ENCODE results near the gene DSCAML1.

DSCAML1 gene

DNA sequence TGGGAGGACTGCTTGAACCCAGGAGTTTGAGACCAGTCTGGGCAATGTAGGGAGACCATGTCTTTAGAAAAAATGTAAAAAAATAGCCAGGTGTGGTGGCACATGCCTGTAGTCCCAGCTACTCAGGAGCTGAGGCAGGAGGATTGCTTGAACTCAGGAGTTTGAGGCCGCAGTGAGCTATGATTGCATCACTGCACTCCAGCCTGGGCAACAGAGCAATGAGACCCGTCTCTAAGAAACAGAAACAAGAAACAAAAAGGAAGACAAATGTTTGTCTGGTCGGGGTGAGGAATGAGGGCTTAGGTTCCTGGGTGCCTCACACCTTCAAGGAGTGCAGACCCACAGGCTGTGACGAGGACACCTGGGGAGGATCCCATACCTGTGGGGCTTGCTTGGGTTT, 277.4 kb downstream of the DSCAML1 start:
- Histone ChIP-seq H3K23ac (ENCODE audit: low read depth, low read length, poor library complexity) (no peak overlapping the region), H3K36me3 (replicated peaks in 1 of 2; ENCODE audit: control insufficient read depth in 2 of 2, insufficient read depth in 2 of 2, low read length in 2 of 2) (no peaks in the 10 kb centered on the region), H3K4me3 (ENCODE audit: low read length in 2 of 2) (no peak overlapping the region), H3K4ac (ENCODE audit: low read length) (no peak overlapping the region), H3K9me3 (replicated peaks in 1 of 2; ENCODE audit: control insufficient read depth in 2 of 2, insufficient read depth in 1 of 2, low read depth in 1 of 2, low read length in 2 of 2) (no peaks in the 10 kb centered on the region), H2BK5ac (ENCODE audit: low read length) (no peak overlapping the region), H2BK15ac (ENCODE audit: low read length) (no peak overlapping the region), H3K9ac (ENCODE audit: low read depth, low read length, poor library complexity) (no peak overlapping the region), H4K8ac (ENCODE audit: low read depth, low read length) (no peak overlapping the region), H3K4me1 (ENCODE audit: control insufficient read depth in 2 of 2, insufficient read depth in 1 of 2, low read depth in 1 of 2, low read length in 2 of 2) (peaks cover 0 to 6% of the 10 kb centered on the region in 2 donors), H3K14ac (ENCODE audit: low read length) (no peak overlapping the region), H2AK5ac (ENCODE audit: low read depth, low read length) (peak overlapping the region; percentile 41), H3K27ac (replicated peaks; ENCODE audit: low read length) (no peak overlapping the region), H4K91ac (ENCODE audit: low read depth, low read length, poor library complexity) (no peak overlapping the region), H3K79me1 (ENCODE audit: low read depth, low read length) (no peaks in the 10 kb centered on the region), H3K27me3 (ENCODE audit: control insufficient read depth in 3 of 3, insufficient read depth in 3 of 3, low read depth in 1 of 3, low read length in 3 of 3) (peaks cover 0 to 20% (median 4%) of the 10 kb centered on the region in 3 experiments), H3K4me2 (ENCODE audit: insufficient read depth, low read length, poor library complexity, severe bottlenecking) (no peak overlapping the region), H2BK12ac (ENCODE audit: low read length) (no peak overlapping the region), H3K18ac (ENCODE audit: low read length) (no peak overlapping the region), H2BK120ac (ENCODE audit: low read depth, low read length) (no peak overlapping the region), H2AFZ (ENCODE audit: low read length) (no peak overlapping the region)
- no peak for DNase-seq (ENCODE audit: low spot score)
- no CpG with 5 or more reads among the region's 4 CpGs for WGBS, 2 donors (ENCODE audit: extremely low coverage in 2 of 2, insufficient read length in 2 of 2, insufficient replicate concordance in 1 of 2)

DNA sequence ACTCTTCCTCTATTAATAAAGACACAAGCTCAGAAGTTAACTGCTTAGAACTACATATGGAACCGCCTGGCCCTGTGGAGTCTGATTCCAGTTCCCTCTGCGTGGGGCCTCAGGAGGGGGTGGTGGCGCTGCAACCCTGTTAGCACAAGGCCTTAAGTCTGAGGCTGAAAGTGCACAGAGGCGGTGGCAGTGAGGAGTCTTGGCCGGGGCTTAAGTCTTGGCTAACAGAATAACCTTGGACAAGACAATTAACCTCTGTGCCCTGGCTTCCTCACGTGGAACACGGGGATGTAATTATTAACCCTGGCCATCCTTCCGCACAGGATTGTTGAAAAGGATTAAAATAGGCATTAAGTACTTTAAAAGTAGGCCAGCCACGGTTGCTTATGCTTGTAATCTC, 277.8 kb downstream of the DSCAML1 start:
- H4K8ac ChIP-seq (ENCODE audit: low read depth, low read length), result no peak overlapping the region
- no peak overlapping the region for H2BK15ac ChIP-seq (ENCODE audit: low read length)
- no peak overlapping the region for H2BK120ac ChIP-seq (ENCODE audit: low read depth, low read length)
- H3K18ac ChIP-seq (ENCODE audit: low read length), result no peak overlapping the region
- H3K4me3 ChIP-seq (ENCODE audit: low read length in 2 of 2), result no peak overlapping the region
- H3K4me2 ChIP-seq (ENCODE audit: insufficient read depth, low read length, poor library complexity, severe bottlenecking), result no peak overlapping the region
- H3K27me3 ChIP-seq (ENCODE audit: control insufficient read depth in 3 of 3, insufficient read depth in 3 of 3, low read depth in 1 of 3, low read length in 3 of 3), result peaks cover 0 to 18% (median 4%) of the 10 kb centered on the region in 3 experiments
- no peak overlapping the region for H3K14ac ChIP-seq (ENCODE audit: low read length)
- H3K4me1 ChIP-seq (ENCODE audit: control insufficient read depth in 2 of 2, insufficient read depth in 1 of 2, low read depth in 1 of 2, low read length in 2 of 2), result peaks cover 0 to 6% of the 10 kb centered on the region in 2 donors
- H2BK12ac ChIP-seq (ENCODE audit: low read length), result no peak overlapping the region
- no peak overlapping the region for H3K23ac ChIP-seq (ENCODE audit: low read depth, low read length, poor library complexity)
- no peak overlapping the region for H4K91ac ChIP-seq (ENCODE audit: low read depth, low read length, poor library complexity)
- H3K36me3 ChIP-seq (replicated peaks in 1 of 2; ENCODE audit: control insufficient read depth in 2 of 2, insufficient read depth in 2 of 2, low read length in 2 of 2), result no peaks in the 10 kb centered on the region
- H3K9me3 ChIP-seq (replicated peaks in 1 of 2; ENCODE audit: control insufficient read depth in 2 of 2, insufficient read depth in 1 of 2, low read depth in 1 of 2, low read length in 2 of 2), result no peaks in the 10 kb centered on the region
- no peak overlapping the region for H2BK5ac ChIP-seq (ENCODE audit: low read length)
- H3K9ac ChIP-seq (ENCODE audit: low read depth, low read length, poor library complexity), result no peak overlapping the region
- no peak overlapping the region for H2AFZ ChIP-seq (ENCODE audit: low read length)
- H3K79me1 ChIP-seq (ENCODE audit: low read depth, low read length), result no peaks in the 10 kb centered on the region
- no peak for DNase-seq (ENCODE audit: low spot score)
- no peak overlapping the region for H3K4ac ChIP-seq (ENCODE audit: low read length)
- WGBS, 2 donors (ENCODE audit: extremely low coverage in 2 of 2, insufficient read length in 2 of 2, insufficient replicate concordance in 1 of 2), result no CpG with 5 or more reads among the region's 9 CpGs
- no peak overlapping the region for H3K27ac ChIP-seq (replicated peaks; ENCODE audit: low read length)
- H2AK5ac ChIP-seq (ENCODE audit: low read depth, low read length), result no peak overlapping the region

DNA sequence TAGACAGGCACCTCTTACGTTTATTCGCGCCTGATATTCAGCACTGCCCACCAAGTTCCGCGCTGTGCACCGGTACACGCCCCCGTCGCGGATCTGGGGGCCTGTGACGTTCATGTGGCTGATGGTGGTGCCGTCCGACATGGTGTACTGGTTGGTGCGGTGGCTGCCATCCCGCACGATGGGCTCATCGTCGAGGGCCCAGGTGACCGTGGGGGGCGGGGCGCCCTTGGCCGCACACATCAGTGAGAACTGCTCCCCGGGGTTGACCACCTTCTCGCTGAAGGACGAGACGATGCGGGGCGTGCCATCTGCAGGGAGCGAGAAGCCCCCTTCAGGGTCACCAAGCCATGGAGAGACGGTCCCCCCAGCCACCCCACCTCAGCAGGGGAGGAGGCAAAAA, 278.6 kb downstream of the DSCAML1 start:
- peak overlapping the region; percentile 78 for H2AK5ac ChIP-seq (ENCODE audit: low read depth, low read length)
- no peaks in the 10 kb centered on the region for H3K36me3 ChIP-seq (replicated peaks in 1 of 2; ENCODE audit: control insufficient read depth in 2 of 2, insufficient read depth in 2 of 2, low read length in 2 of 2)
- no peak overlapping the region for H2BK5ac ChIP-seq (ENCODE audit: low read length)
- no peak overlapping the region for H3K4me2 ChIP-seq (ENCODE audit: insufficient read depth, low read length, poor library complexity, severe bottlenecking)
- H3K18ac ChIP-seq (ENCODE audit: low read length), result peak overlapping the region; percentile 67
- no peak overlapping the region for H2BK120ac ChIP-seq (ENCODE audit: low read depth, low read length)
- DNase-seq (ENCODE audit: low spot score), result no peak
- no CpG with 5 or more reads among the region's 30 CpGs for WGBS, 2 donors (ENCODE audit: extremely low coverage in 2 of 2, insufficient read length in 2 of 2, insufficient replicate concordance in 1 of 2)
- H3K27ac ChIP-seq (replicated peaks; ENCODE audit: low read length), result no peak overlapping the region
- H2BK12ac ChIP-seq (ENCODE audit: low read length), result no peak overlapping the region
- no peak overlapping the region for H3K4me3 ChIP-seq (ENCODE audit: low read length in 2 of 2)
- H3K27me3 ChIP-seq (ENCODE audit: control insufficient read depth in 3 of 3, insufficient read depth in 3 of 3, low read depth in 1 of 3, low read length in 3 of 3), result peaks cover 0 to 12% (median 4%) of the 10 kb centered on the region in 3 experiments
- H3K23ac ChIP-seq (ENCODE audit: low read depth, low read length, poor library complexity), result peak overlapping the region; percentile 89
- no peak overlapping the region for H4K8ac ChIP-seq (ENCODE audit: low read depth, low read length)
- H3K9me3 ChIP-seq (replicated peaks in 1 of 2; ENCODE audit: control insufficient read depth in 2 of 2, insufficient read depth in 1 of 2, low read depth in 1 of 2, low read length in 2 of 2), result no peaks in the 10 kb centered on the region
- H3K4me1 ChIP-seq (ENCODE audit: control insufficient read depth in 2 of 2, insufficient read depth in 1 of 2, low read depth in 1 of 2, low read length in 2 of 2), result peaks cover 0 to 6% of the 10 kb centered on the region in 2 donors
- no peak overlapping the region for H4K91ac ChIP-seq (ENCODE audit: low read depth, low read length, poor library complexity)
- H3K79me1 ChIP-seq (ENCODE audit: low read depth, low read length), result no peaks in the 10 kb centered on the region
- peak overlapping the region; percentile 96 for H3K14ac ChIP-seq (ENCODE audit: low read length)
- H3K9ac ChIP-seq (ENCODE audit: low read depth, low read length, poor library complexity), result no peak overlapping the region
- H2BK15ac ChIP-seq (ENCODE audit: low read length), result no peak overlapping the region
- H3K4ac ChIP-seq (ENCODE audit: low read length), result no peak overlapping the region
- H2AFZ ChIP-seq (ENCODE audit: low read length), result no peak overlapping the region

DNA sequence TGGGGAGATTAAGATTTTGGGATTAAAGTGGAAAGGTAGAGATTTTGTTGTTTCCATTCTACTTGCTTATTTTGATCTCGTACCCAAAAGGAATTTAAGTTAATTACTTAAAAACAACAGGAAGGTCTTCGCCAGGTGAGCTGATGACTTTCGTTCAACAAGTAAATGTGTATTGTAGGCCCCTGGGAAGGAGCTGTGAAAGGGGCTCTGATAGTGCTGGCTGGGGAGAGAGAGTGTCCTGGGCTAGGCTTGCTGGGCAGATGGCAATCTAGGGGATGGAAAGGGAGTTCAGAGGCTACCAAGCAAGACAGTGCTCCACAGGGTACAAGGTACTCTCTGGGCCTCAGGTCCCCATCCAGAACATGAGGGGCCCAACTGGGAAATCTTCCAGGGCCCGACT, 279.9 kb downstream of the DSCAML1 start:
- Histone ChIP-seq H3K27ac (replicated peaks; ENCODE audit: low read length) (no peak overlapping the region), H2BK120ac (ENCODE audit: low read depth, low read length) (no peak overlapping the region), H3K4me2 (ENCODE audit: insufficient read depth, low read length, poor library complexity, severe bottlenecking) (no peak overlapping the region), H3K9me3 (replicated peaks in 1 of 2; ENCODE audit: control insufficient read depth in 2 of 2, insufficient read depth in 1 of 2, low read depth in 1 of 2, low read length in 2 of 2) (no peaks in the 10 kb centered on the region), H2BK5ac (ENCODE audit: low read length) (peak overlapping the region; percentile 6), H3K79me1 (ENCODE audit: low read depth, low read length) (no peaks in the 10 kb centered on the region), H3K4me1 (ENCODE audit: control insufficient read depth in 2 of 2, insufficient read depth in 1 of 2, low read depth in 1 of 2, low read length in 2 of 2) (peaks cover 10 to 16% of the 10 kb centered on the region in 2 donors), H2BK12ac (ENCODE audit: low read length) (no peak overlapping the region), H4K91ac (ENCODE audit: low read depth, low read length, poor library complexity) (no peak overlapping the region), H3K4me3 (ENCODE audit: low read length in 2 of 2) (no peak overlapping the region), H3K9ac (ENCODE audit: low read depth, low read length, poor library complexity) (no peak overlapping the region), H3K18ac (ENCODE audit: low read length) (no peak overlapping the region), H4K8ac (ENCODE audit: low read depth, low read length) (no peak overlapping the region), H3K36me3 (replicated peaks in 1 of 2; ENCODE audit: control insufficient read depth in 2 of 2, insufficient read depth in 2 of 2, low read length in 2 of 2) (no peaks in the 10 kb centered on the region), H3K23ac (ENCODE audit: low read depth, low read length, poor library complexity) (peak overlapping the region; percentile 49), H2AK5ac (ENCODE audit: low read depth, low read length) (no peak overlapping the region), H3K4ac (ENCODE audit: low read length) (no peak overlapping the region), H3K14ac (ENCODE audit: low read length) (no peak overlapping the region), H2BK15ac (ENCODE audit: low read length) (no peak overlapping the region), H3K27me3 (ENCODE audit: control insufficient read depth in 3 of 3, insufficient read depth in 3 of 3, low read depth in 1 of 3, low read length in 3 of 3) (peaks cover 0 to 12% (median 4%) of the 10 kb centered on the region in 3 experiments), H2AFZ (ENCODE audit: low read length) (no peak overlapping the region)
- DNase-seq (ENCODE audit: low spot score), result no peak
- WGBS, 2 donors (ENCODE audit: extremely low coverage in 2 of 2, insufficient read length in 2 of 2, insufficient replicate concordance in 1 of 2), result no CpG with 5 or more reads among the region's 4 CpGs
